ENCODE results near the gene CDK16.

Gene CDK16

DNA sequence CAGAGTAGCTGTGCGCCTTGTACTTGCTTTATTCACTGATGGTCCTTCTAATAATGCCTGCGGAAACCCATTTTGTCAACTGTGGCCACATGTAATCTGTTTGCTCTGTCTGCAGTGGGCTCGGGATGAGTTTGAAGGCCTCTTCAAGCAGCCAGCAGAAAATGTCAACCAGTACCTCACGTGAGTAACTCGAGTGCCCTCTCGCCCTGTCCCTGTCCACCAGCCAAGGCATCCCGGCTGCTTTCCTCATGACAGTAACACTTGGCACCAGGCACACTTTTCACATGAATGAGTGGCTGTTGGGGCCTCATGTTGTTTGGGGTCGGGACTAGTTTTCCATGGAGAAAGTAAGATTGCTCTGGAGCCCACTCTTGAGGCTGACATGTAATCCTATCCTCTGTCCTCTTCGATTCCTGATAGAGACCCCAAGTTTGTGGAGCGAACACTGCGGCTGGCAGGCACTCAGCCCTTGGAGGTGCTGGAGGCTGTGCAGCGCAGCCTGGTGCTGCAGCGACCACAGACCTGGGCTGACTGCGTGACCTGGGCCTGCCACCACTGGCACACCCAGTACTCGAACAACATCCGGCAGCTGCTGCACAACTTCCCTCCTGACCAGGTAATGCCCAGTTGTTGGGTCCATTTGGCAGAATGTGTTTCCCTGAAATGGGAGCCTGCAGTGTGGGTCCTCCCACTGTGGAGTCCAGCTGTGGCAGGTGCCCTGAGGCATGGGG, 8.8 kb upstream of the CDK16 start:
- no peak for DNase-seq (ENCODE audit: extremely low spot score)
- TF ChIP-seq, protein P1, sequence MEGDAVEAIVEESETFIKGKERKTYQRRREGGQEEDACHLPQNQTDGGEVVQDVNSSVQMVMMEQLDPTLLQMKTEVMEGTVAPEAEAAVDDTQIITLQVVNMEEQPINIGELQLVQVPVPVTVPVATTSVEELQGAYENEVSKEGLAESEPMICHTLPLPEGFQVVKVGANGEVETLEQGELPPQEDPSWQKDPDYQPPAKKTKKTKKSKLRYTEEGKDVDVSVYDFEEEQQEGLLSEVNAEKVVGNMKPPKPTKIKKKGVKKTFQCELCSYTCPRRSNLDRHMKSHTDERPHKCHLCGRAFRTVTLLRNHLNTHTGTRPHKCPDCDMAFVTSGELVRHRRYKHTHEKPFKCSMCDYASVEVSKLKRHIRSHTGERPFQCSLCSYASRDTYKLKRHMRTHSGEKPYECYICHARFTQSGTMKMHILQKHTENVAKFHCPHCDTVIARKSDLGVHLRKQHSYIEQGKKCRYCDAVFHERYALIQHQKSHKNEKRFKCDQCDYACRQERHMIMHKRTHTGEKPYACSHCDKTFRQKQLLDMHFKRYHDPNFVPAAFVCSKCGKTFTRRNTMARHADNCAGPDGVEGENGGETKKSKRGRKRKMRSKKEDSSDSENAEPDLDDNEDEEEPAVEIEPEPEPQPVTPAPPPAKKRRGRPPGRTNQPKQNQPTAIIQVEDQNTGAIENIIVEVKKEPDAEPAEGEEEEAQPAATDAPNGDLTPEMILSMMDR (IDR thresholded peaks at IDR 0.05; ENCODE audit: control extremely low read depth, extremely low read depth, low read depth, missing control alignments), result no peak
- ChIA-PET POLR2A (no interaction called here), CTCF (no interaction called here)

DNA sequence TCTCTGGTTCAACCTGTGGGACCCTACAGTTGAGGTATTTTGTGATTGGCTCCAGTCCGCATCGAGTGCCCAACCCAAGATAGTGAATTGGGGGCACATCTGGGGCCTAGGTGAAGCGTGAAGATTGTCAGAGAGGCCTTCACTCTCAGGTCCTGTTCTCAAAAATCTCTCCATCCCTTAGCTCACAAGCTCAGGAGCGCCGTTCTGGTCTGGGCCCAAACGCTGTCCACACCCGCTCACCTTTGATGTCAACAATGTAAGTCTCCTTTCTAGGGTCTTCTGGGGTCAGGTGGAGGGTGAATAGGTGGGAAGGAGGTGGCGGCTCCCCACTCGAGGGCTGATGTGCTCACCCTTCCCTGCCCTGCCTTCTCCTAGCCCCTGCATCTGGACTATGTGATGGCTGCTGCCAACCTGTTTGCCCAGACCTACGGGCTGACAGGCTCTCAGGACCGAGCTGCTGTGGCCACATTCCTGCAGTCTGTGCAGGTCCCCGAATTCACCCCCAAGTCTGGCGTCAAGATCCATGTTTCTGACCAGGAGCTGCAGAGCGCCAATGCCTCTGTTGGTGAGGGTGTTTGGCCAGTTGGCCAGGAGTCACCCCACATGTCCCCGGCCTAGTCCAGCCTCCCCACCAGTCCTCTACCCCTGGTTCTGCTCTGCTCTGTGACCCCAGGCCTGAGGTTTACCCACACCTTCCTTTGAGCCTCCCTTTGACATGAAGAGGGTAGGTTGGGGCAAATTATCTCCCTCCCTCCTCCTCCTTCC, 7.6 kb upstream of the CDK16 start:
- no peak for DNase-seq (ENCODE audit: extremely low spot score)
- CTCF ChIA-PET, result no interaction called here
- POLR2A ChIA-PET, result no interaction called here
- TF ChIP-seq, protein P1 (IDR thresholded peaks at IDR 0.05; ENCODE audit: control extremely low read depth, extremely low read depth, low read depth, missing control alignments), result no peak

DNA sequence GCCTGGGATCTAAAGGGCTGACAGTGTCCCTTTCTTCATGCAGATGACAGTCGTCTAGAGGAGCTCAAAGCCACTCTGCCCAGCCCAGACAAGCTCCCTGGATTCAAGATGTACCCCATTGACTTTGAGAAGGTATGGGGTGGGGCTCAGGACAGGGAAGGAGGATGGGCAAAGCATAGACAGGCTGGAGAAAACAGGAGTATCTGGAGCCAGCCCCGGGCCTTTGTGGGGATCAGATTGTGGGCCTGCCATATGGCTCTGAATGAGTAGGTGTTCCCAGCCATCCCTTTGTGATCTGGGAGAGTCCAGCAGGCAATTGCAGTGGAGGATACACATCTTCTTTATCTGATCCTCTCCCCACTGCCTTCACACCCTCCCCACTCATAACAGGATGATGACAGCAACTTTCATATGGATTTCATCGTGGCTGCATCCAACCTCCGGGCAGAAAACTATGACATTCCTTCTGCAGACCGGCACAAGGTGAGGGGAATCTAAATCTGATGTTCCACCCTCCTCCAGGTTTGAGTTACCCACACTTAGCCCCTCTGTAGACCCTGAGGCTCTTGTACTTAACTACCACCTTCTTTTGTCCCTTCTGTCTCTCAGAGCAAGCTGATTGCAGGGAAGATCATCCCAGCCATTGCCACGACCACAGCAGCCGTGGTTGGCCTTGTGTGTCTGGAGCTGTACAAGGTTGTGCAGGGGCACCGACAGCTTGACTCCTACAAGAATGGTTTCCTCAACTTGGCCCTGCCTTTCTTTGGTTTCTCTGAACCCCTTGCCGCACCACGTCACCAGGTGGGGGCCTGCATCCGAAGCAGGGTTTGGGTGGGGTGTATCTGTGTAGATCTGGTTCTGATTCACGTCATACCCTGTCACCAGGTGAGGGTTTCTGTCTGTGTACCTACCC, 5.8 kb upstream of the CDK16 start:
- POLR2A ChIA-PET, result no interaction called here

DNA sequence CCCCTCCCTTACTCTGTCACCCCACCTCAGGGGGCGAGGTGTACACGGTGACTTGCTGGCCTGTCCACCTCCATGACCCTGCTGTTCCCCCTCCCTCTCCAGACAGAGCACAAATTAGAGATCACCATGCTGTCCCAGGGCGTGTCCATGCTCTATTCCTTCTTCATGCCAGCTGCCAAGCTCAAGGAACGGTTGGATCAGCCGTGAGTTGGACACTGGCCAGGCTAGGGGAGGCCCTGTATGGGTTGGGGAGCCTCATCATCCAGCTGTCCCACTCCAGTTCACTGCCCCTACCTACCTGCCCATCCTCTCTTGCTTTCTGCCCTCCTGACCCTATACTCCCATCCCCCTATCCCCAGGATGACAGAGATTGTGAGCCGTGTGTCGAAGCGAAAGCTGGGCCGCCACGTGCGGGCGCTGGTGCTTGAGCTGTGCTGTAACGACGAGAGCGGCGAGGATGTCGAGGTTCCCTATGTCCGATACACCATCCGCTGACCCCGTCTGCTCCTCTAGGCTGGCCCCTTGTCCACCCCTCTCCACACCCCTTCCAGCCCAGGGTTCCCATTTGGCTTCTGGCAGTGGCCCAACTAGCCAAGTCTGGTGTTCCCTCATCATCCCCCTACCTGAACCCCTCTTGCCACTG, 3.9 kb upstream of the CDK16 start:
- POLR2A ChIA-PET, result no interaction called here
- DNase-seq (ENCODE audit: extremely low spot score), result no peak
- CTCF ChIA-PET, result no interaction called here
- TF ChIP-seq, protein P1 (IDR thresholded peaks at IDR 0.05; ENCODE audit: control extremely low read depth, extremely low read depth, low read depth, missing control alignments), result no peak

More for the DNA sequence above, 5.8 kb upstream of the CDK16 start:
- TF ChIP-seq, protein P1 (IDR thresholded peaks at IDR 0.05; ENCODE audit: control extremely low read depth, extremely low read depth, low read depth, missing control alignments), result no peak
- DNase-seq (ENCODE audit: extremely low spot score), result no peak
- CTCF ChIA-PET, result no interaction called here

DNA sequence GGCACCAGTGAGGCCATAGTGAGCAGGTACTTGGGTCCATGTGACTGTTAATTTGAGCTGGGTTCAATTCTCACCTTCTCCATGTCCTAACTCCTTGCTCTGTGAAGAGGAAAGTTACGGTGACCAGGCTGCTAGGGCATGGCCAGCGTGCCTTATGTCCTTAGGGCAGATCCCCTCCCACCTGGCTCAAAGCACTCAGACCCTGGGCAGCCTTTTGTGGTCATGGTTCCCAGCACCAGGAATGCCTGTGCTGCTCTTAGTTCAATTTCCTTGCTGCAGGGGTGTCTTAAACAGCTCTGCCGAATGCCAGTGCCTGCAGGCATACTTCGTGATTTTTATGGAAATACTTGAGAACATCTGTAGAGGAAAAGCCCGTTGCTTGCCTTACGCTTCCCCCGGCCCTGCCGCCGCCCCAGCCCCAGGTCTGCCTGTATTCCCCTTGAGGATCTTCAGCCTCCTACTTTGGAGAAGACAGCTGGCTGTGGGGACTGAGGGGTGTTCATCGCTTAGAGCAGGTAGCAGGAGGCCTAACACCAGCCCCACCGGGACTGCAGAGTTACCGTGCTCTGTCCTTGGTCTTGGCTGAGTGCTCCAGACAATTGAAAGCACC, 3.1 kb upstream of the CDK16 start:
- POLR2A ChIA-PET, result no interaction called here
- TF ChIP-seq, protein P1 (IDR thresholded peaks at IDR 0.05; ENCODE audit: control extremely low read depth, extremely low read depth, low read depth, missing control alignments), result no peak
- CTCF ChIA-PET, result no interaction called here
- no peak for DNase-seq (ENCODE audit: extremely low spot score)
